Activated CD4-positive, alpha-beta T cell treated with anti-CD3 and anti-CD28 coated beads, Interleukin-2, Interleukin-4, amounts not matched to agents 100 ng/mL and 50 ng/mL, durations not matched to agents 16 hours and 8 hours (primary cell): ENCODE measurements around the gene RPS6KC1.
"Not testable (repeated sequence)": the region's sequence is repeated elsewhere in the genome, so short reads cannot be mapped to it uniquely, and the experiment has no call there.

Experiments
- DNase-seq: peaks from one replicate; pipeline ENCODE4 v3.0.0-alpha.2; 2020; ENCODE audit warnings: low spot score

Gene RPS6KC1

DNA sequence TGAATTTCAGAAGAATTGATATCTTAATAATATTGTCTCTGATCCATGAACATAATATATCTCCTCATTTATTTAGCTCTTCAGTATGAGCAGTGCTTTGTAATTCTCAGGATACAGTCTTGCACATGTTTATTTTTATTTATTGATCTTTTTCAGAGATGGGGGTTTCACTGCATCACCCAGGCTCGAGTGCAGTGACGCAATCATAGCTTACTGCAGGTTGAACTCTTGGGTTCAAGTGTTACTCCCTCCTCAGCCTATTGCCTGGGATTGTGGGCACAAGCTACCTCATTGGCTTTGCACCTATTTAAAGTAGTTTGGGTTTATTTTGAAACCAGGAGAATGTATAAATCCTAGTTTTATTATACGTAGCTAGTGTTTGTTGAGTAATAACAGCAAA is 4.7 kb downstream of the RPS6KC1 start:
- no peak for DNase-seq

GRCh38 chr1:213057264-213058059 is 6.4 kb downstream of the RPS6KC1 start:
- DNase-seq: no peak

- DNase-seq: no peak
These were observed 9.8 kb downstream of the RPS6KC1 start for GRCh38 chr1:213060836-213061235.

DNA sequence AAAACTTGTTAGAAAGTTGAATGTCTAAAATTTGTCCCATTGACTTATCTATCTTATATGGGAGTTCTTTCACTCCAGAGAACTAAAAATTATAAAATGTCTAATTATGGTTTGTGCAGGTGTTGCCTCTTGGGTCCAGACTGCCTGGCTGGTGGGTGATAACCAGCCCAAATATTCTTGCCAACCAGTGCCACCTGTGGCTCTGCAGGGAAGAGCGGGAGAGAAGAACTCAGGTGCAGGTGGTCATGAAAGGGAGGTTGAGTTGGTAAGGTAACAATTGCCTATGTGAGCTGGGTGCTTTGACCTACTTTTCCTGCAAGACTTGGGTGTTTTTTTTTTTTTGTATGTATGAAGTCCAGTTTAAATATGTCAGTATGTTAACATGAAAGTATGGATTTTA is 10.2 kb downstream of the RPS6KC1 start:
- DNase-seq: no peak

DNA sequence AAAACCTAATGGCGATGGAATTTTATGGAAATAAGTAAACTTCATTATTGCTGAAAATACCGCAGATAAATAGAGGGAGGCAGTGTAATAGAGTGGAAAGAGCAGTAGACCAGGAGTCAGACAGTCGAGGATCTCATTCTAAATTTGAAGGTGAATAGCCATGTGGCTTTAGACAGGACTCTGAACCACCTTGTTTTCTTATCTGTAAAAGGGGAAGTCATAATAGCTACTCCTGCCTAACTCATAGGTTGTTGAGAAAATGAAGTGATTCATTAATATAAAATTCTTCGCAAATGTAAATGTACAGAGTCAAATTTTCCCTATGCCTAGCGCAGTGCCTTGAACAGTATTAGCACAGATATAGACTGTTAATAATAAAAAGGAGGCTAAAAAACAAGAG is 14.8 kb downstream of the RPS6KC1 start:
- no peak for DNase-seq

GRCh38 chr1:213066363-213066762 is 15.3 kb downstream of the RPS6KC1 start:
- no peak for DNase-seq

DNA sequence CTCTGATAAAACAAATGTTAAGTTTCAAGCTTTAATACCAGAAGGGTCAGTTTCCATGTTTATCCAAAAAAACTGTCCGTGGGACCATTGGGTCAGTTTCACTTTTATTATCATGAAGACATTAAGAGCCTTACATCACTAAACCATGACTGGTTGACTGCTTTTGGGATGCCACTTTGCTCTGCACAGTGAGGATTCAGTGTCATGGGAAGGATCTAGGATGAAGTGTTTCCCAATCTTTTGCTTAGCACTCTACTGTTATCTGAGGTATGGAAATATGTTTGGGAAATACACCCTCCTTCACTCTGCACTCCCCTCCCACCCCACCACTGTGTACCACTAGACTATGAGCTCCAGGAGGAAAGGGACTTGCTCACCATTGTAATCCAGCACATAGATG is 16.3 kb downstream of the RPS6KC1 start:
- no peak for DNase-seq

DNA sequence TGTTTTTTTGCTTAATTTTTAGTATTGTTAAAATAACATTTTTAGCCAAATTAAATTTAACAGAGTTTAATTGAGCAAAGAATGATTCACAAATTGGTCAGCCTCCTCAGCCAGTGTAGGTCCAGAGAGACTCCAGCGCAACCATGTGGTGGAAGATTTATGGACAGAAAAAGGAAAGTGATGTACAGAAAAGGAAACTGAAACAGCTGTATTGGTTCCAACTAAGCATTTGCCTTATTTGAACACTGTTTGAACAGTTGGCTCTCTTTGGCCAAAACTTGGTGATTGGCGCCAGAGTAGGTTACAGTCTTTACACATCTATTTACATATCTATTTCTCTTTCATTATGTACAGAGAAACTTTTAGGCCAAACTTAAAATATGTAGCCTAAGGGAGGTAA is 19.4 kb downstream of the RPS6KC1 start:
- DNase-seq: peak; percentile 55

GRCh38 chr1:213075725-213076124 is 24.7 kb downstream of the RPS6KC1 start:
- DNase-seq: no peak

- DNase-seq: no peak
These were observed 31.5 kb downstream of the RPS6KC1 start for GRCh38 chr1:213082420-213083111.

GRCh38 chr1:213083112-213083445 is 32.0 kb downstream of the RPS6KC1 start:
- peak; percentile 28 for DNase-seq

DNA sequence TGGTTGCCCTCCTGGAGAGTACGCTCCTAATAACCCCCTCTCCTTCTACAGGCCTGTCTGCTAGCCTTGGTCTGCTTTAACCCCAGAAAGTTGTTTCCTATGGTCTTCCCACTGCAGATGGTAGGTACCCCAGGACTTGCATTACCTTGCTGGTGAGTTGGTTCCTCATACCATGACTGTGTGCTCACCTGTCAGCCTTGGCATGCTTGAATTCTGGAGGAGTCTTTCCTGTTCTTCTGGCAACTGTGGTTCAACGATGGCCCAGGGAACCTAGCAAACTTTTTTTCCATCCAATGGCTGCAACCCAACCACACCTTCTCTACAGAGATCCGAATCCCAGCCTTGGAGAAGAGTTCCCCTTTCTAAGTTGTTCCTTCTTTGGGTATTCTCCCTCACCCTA is 36.9 kb downstream of the RPS6KC1 start:
- DNase-seq: no peak

- no peak for DNase-seq
These were observed 39.1 kb downstream of the RPS6KC1 start for GRCh38 chr1:213089924-213090677.

DNA sequence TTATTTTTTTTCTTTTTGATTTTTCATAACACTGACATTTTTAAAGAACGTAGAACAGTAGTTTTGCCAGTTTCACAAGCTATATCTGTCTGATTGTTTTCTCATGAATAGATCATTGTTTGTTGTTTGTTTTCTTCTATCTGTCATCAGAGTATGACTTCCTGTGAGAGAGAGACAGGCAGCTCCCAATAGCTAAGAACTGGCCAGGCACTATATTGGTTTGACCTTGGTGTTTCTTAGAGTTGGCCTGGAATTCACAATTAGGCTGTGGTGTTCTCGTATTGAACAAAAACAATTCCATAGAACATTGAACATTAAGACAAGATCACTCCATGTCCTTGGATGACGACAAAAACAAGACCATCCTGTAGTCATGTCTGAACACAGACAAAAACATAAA is 43.4 kb downstream of the RPS6KC1 start:
- no peak for DNase-seq

DNA sequence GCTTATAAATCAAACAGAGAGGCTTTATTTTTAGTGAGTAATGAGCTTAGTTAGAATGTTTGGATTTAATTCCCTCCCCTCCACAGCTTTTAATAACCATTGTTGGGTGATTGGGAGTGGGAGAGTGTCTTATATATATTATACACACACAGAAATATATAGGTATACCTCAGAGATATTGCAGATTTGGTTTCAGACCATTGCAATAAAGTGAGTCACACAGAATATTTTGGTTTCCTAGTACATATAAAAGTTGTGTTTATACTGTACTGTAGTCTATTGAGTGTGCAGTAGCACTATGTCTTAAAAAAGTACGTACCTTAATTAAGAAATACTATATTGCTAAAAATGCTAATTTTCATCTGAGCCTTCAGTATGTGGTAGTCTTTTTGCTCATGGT is 44.4 kb downstream of the RPS6KC1 start:
- no peak for DNase-seq

DNA sequence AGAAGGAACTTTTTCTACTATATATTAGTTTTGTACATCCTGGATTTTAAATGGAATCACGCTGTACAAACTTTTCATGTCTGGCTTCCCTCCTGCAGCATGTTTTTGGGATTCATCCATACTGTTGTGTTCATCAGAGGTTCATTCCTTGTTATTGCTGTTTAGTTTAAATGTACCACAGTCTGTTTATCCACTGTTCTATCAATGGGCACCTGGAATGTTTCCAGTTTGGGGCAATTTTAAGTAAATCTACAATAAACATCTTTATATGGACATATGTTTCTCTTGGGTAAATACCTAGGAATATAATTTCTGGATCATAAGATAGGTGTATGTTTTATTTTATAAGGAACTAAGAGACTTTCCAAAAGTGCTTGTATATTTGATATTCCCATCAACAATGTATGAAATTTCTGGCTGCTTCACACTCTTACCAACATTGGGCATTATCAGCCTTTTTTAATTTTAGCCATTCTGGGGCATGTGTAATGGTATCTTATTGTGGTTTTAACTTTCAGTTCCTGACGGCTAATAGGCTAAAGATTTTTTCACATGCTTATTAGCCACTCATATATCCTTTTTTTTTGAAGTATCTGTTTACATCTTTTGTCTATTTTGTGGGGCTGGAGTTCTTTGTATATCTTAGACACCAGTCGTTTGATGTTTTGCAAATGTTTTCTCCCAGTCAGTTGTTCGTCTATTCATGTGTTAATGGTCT is 48.8 kb downstream of the RPS6KC1 start:
- DNase-seq: no peak

DNA sequence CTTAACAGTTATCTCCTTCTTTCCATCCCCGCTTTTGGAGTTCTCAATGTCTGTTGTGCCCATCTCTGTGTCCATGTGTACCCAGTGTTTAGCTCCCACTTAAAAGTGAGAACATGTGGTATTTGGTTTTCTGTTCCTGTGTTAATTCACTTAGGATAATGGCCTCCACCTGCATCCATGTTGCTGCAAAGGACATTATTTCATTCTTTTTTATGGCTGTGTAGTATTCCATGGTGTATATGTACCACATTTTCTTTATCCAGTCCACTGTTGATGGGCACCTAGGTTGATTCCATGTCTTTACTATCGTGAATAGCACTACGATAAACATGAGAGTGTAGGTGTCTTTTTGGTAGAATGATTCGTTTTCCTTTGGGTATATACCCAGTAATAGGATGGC is 49.5 kb downstream of the RPS6KC1 start:
- DNase-seq: not testable (repeated sequence)

- no peak for DNase-seq
These were observed 52.6 kb downstream of the RPS6KC1 start for GRCh38 chr1:213103377-213104306.

DNA sequence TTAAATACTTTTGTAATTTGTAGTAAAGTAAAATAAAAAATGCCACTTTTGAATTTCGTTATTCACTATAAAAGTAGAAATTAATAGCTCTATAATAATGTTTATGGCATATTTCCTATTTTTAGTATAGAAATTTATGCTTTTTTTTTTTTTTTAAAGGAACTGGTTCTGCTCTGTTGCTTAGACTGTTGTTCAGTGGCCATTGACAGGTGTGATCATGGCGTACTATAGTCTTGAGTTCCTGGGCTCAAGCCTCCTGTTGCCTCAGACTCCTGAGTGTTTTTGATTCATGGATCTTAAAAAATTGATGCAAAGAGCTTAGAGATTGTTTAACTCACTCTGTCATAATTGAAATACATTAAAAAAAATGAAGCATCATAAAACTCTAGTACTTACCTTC is 53.6 kb downstream of the RPS6KC1 start:
- no peak for DNase-seq

- DNase-seq: no peak
These were observed 55.3 kb downstream of the RPS6KC1 start for GRCh38 chr1:213106298-213106697.

DNA sequence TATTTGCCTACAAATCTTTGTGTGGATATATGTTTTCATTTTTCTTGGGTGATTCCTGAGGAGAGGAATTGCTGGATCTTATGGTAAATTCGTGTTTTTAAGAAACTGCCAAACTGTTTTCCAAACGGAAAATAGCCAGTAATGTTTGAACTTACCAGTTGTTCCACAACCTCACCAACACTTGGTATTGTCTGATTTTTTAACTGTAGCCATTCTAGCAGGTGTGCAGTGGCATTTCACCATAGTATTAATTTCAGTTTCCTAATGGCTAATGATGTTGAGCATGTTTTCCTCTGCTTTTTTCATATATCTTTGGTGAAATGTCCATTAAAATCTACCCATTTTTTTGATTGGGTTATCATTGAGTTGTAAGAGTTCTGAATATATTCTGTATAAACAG is 56.6 kb downstream of the RPS6KC1 start:
- DNase-seq: no peak
